Measurements from ENCODE around the gene FARSB. TPM values are rescaled to one million over a fixed set of nuclear protein-coding genes. Genes with fewer than 3 reads are reported as not detected.
"Not testable (repeated sequence)": the region's sequence is repeated elsewhere in the genome, so short reads cannot be mapped to it uniquely, and the experiment has no call there.

The FARSB gene
- total RNA-seq, 1 experiment from 2014 or later = 72.1 TPM

- H3K36me3 ChIP-seq (ENCODE audit: insufficient read depth, low read length, poor library complexity, severe bottlenecking) = peaks cover 13% of the 10 kb centered on the region
- no peak for DNase-seq (ENCODE audit: low spot score)
- ChIA-PET CTCF (interaction anchor here (0.6 kb wide), 1 partner anchor 63 kb away, joined by 3 read pairs; no protein-coding TSS in a partner anchor), POLR2A (ENCODE audit: low non-redundant PET) (no interaction called here)
- intact Hi-C loops (cut with micrococcal nuclease; ENCODE audit: unreplicated experiment) = no loop called here
- BruUV-seq (replicated peaks) = no TSS peak
- H3K27me3 ChIP-seq (replicated peaks; ENCODE audit: insufficient read depth, low read depth, low read length, poor library complexity) = no peaks in the 10 kb centered on the region
- peaks cover 5% of the 10 kb centered on the region for H3K4me1 ChIP-seq (ENCODE audit: insufficient read depth, low read length, poor library complexity, severe bottlenecking)
- no peaks in the 10 kb centered on the region for H3K9me3 ChIP-seq (ENCODE audit: low read depth, low read length, poor library complexity, severe bottlenecking)
- peak overlapping the region; percentile 10 for H3K27ac ChIP-seq (ENCODE audit: low read depth, low read length, poor library complexity, severe bottlenecking)
- no peak overlapping the region for H3K4me3 ChIP-seq (ENCODE audit: low read depth, low read length, poor library complexity, severe bottlenecking)
- TF ChIP-seq EZH2 (IDR thresholded peaks at IDR 0.05; ENCODE audit: borderline replicate concordance, low read depth, low read length, poor library complexity, severe bottlenecking) = no peak
- TF ChIP-seq, protein P1, sequence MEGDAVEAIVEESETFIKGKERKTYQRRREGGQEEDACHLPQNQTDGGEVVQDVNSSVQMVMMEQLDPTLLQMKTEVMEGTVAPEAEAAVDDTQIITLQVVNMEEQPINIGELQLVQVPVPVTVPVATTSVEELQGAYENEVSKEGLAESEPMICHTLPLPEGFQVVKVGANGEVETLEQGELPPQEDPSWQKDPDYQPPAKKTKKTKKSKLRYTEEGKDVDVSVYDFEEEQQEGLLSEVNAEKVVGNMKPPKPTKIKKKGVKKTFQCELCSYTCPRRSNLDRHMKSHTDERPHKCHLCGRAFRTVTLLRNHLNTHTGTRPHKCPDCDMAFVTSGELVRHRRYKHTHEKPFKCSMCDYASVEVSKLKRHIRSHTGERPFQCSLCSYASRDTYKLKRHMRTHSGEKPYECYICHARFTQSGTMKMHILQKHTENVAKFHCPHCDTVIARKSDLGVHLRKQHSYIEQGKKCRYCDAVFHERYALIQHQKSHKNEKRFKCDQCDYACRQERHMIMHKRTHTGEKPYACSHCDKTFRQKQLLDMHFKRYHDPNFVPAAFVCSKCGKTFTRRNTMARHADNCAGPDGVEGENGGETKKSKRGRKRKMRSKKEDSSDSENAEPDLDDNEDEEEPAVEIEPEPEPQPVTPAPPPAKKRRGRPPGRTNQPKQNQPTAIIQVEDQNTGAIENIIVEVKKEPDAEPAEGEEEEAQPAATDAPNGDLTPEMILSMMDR (conservative IDR thresholded peaks at IDR 0.05; ENCODE audit: low read depth, low read length) = no peak
These were observed 64.2 kb downstream of the FARSB start for GRCh38 chr2:222591661-222592060.

DNA sequence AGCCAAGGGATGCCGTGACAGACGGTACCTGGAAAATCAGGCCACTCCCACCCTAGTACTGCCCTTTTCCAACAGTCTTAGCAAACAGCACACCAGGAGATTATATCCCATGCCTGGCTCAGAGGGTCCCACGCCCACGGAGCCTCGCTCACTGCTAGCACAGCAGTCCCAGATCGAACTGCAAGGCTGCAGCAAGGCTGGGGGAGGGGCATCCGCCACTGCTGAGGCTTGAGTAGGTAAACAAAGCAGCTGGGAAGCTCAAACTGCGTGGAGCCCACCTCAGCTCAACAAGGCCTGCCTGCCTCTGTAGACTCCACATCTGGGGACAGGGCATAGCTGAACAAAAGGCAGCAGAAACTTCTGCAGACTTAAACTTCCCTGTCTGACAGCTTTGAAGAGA is 71.3 kb downstream of the FARSB start:
- CTCF ChIA-PET; H3K27me3 ChIP-seq (replicated peaks; ENCODE audit: insufficient read depth, low read depth, low read length, poor library complexity); H3K9me3 ChIP-seq (ENCODE audit: low read depth, low read length, poor library complexity, severe bottlenecking); intact Hi-C loops (cut with micrococcal nuclease; ENCODE audit: unreplicated experiment); H3K4me3 ChIP-seq (ENCODE audit: low read depth, low read length, poor library complexity, severe bottlenecking); BruUV-seq (replicated peaks); H3K27ac ChIP-seq (ENCODE audit: low read depth, low read length, poor library complexity, severe bottlenecking); H3K36me3 ChIP-seq (ENCODE audit: insufficient read depth, low read length, poor library complexity, severe bottlenecking); DNase-seq (ENCODE audit: low spot score); POLR2A ChIA-PET (ENCODE audit: low non-redundant PET): not testable (repeated sequence)
- H3K4me1 ChIP-seq (ENCODE audit: insufficient read depth, low read length, poor library complexity, severe bottlenecking) = peaks cover 17% of the 10 kb centered on the region

DNA sequence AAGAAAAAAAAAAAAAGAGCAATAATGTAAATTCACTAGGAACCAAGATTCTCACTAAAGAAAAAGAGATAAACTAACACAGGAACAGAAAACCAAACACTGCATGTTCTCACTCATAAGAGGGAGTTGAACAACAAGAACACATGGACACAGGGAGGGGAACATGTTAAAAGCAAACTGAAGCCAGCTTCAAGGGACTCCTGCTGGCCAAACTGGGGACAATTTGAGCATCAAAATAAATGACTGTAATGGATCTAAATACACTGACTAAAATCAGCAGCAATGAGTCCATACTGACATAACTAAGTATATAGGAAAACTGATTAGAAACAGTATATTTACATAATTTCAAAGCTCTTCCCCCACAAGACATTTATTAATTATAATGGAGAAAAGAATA is 73.0 kb downstream of the FARSB start:
- Histone ChIP-seq H3K4me1 (ENCODE audit: insufficient read depth, low read length, poor library complexity, severe bottlenecking) (peaks cover 27% of the 10 kb centered on the region), H3K27me3 (replicated peaks; ENCODE audit: insufficient read depth, low read depth, low read length, poor library complexity) (no peaks in the 10 kb centered on the region), H3K27ac (ENCODE audit: low read depth, low read length, poor library complexity, severe bottlenecking) (no peak overlapping the region), H3K36me3 (ENCODE audit: insufficient read depth, low read length, poor library complexity, severe bottlenecking) (peaks cover 3% of the 10 kb centered on the region), H3K9me3 (ENCODE audit: low read depth, low read length, poor library complexity, severe bottlenecking) (peaks cover 7% of the 10 kb centered on the region), H3K4me3 (ENCODE audit: low read depth, low read length, poor library complexity, severe bottlenecking) (no peak overlapping the region)
- TF ChIP-seq, protein P1 (conservative IDR thresholded peaks at IDR 0.05; ENCODE audit: low read depth, low read length) = peak; percentile 47
- TF ChIP-seq EZH2 (IDR thresholded peaks at IDR 0.05; ENCODE audit: borderline replicate concordance, low read depth, low read length, poor library complexity, severe bottlenecking) = no peak
- CTCF ChIA-PET = no interaction called here
- POLR2A ChIA-PET (ENCODE audit: low non-redundant PET) = no interaction called here
- intact Hi-C loops (cut with micrococcal nuclease; ENCODE audit: unreplicated experiment) = no loop called here
- DNase-seq (ENCODE audit: low spot score) = peak; percentile 40
- no TSS peak for BruUV-seq (replicated peaks)

GRCh38 chr2:222577341-222577740 is 78.6 kb downstream of the FARSB start:
- Histone ChIP-seq H3K27ac (ENCODE audit: low read depth, low read length, poor library complexity, severe bottlenecking) (no peak overlapping the region), H3K4me3 (ENCODE audit: low read depth, low read length, poor library complexity, severe bottlenecking) (no peak overlapping the region), H3K36me3 (ENCODE audit: insufficient read depth, low read length, poor library complexity, severe bottlenecking) (peaks cover 3% of the 10 kb centered on the region), H3K9me3 (ENCODE audit: low read depth, low read length, poor library complexity, severe bottlenecking) (no peaks in the 10 kb centered on the region), H3K4me1 (ENCODE audit: insufficient read depth, low read length, poor library complexity, severe bottlenecking) (peaks cover 61% of the 10 kb centered on the region), H3K27me3 (replicated peaks; ENCODE audit: insufficient read depth, low read depth, low read length, poor library complexity) (no peaks in the 10 kb centered on the region)
- TF ChIP-seq, protein P1 (conservative IDR thresholded peaks at IDR 0.05; ENCODE audit: low read depth, low read length) = no peak
- TF ChIP-seq EZH2 (IDR thresholded peaks at IDR 0.05; ENCODE audit: borderline replicate concordance, low read depth, low read length, poor library complexity, severe bottlenecking) = no peak
- no peak for DNase-seq (ENCODE audit: low spot score)
- BruUV-seq (replicated peaks) = no TSS peak
- CTCF ChIA-PET = no interaction called here
- POLR2A ChIA-PET (ENCODE audit: low non-redundant PET) = no interaction called here
- intact Hi-C loops (cut with micrococcal nuclease; ENCODE audit: unreplicated experiment) = no loop called here
